Gastrocnemius medialis (tissue), 4 donors: Measurements from ENCODE around the gene ZFYVE26.

Experiments used
- POLR2A ChIP-seq, 2 donors: fragments of 450-650 bp; IDR thresholded peaks; one replicate each; pipeline ENCODE4 v1.6.1; 2017; ENCODE audit warnings: antibody characterized with exemption in 2 of 2, mild to moderate bottlenecking in 2 of 2, moderate library complexity in 2 of 2
- TF ChIP-seq, protein P1 (sequence below), 5 experiments: fragments of 450-650 bp in 3 of 5; fragments of 200-600 bp in 2 of 5; sonication (generic) in 2 of 5; IDR thresholded peaks in 4 of 5; conservative IDR thresholded peaks in 1 of 5; 1 replicate in 4 of 5; 2 replicates in 1 of 5; pipeline ENCODE4 v1.5.1; 2016 to 2019; ENCODE audit warnings: antibody characterized with exemption in 5 of 5, mild to moderate bottlenecking in 3 of 5, moderate library complexity in 3 of 5

- TF ChIP-seq, protein P1, sequence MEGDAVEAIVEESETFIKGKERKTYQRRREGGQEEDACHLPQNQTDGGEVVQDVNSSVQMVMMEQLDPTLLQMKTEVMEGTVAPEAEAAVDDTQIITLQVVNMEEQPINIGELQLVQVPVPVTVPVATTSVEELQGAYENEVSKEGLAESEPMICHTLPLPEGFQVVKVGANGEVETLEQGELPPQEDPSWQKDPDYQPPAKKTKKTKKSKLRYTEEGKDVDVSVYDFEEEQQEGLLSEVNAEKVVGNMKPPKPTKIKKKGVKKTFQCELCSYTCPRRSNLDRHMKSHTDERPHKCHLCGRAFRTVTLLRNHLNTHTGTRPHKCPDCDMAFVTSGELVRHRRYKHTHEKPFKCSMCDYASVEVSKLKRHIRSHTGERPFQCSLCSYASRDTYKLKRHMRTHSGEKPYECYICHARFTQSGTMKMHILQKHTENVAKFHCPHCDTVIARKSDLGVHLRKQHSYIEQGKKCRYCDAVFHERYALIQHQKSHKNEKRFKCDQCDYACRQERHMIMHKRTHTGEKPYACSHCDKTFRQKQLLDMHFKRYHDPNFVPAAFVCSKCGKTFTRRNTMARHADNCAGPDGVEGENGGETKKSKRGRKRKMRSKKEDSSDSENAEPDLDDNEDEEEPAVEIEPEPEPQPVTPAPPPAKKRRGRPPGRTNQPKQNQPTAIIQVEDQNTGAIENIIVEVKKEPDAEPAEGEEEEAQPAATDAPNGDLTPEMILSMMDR (IDR thresholded peaks at IDR 0.05 in 4 of 5, conservative IDR thresholded peaks at IDR 0.05 in 1 of 5), result no peak
- no peak for TF ChIP-seq POLR2A (IDR thresholded peaks at IDR 0.05)
Observed at GRCh38 chr14:67738740-67739504, 77.5 kb downstream of the ZFYVE26 start.
